ENCODE measurements around the gene BMPR1A.

Gene BMPR1A

DNA sequence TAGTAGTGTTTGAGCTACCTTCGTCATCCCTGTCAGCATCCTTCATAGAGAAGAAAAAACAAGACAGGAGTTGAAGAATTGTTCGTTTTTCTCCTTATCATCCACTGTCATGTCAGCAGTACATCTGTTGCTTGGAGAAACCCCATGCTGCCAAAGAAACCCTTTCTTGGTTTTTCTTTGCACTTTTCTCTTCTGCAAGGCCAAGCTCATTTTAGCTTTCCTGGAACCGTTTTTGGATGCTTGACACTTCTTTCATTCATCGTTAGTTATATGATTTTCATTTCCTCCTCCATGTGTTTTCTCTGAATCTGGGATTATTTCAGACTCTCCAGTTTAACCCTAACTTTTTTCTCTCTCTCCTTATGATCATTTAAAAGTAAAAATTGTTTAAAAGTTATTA lies 142.1 kb downstream of the BMPR1A start:
- TF ChIP-seq SIN3A (IDR thresholded peaks at IDR 0.05; ENCODE audit: borderline replicate concordance, insufficient read depth, low read length) (no peak), TAF1 (IDR thresholded peaks at IDR 0.05; ENCODE audit: borderline replicate concordance, insufficient read depth, low read length) (no peak), POLR2AphosphoS5 (IDR thresholded peaks at IDR 0.05; ENCODE audit: low read depth, low read length) (no peak), FOXP2 (optimal IDR thresholded peaks at IDR 0.05; ENCODE audit: borderline replicate concordance, extremely low read depth, extremely low read length, insufficient read depth) (no peak)
- TF ChIP-seq, protein P1, sequence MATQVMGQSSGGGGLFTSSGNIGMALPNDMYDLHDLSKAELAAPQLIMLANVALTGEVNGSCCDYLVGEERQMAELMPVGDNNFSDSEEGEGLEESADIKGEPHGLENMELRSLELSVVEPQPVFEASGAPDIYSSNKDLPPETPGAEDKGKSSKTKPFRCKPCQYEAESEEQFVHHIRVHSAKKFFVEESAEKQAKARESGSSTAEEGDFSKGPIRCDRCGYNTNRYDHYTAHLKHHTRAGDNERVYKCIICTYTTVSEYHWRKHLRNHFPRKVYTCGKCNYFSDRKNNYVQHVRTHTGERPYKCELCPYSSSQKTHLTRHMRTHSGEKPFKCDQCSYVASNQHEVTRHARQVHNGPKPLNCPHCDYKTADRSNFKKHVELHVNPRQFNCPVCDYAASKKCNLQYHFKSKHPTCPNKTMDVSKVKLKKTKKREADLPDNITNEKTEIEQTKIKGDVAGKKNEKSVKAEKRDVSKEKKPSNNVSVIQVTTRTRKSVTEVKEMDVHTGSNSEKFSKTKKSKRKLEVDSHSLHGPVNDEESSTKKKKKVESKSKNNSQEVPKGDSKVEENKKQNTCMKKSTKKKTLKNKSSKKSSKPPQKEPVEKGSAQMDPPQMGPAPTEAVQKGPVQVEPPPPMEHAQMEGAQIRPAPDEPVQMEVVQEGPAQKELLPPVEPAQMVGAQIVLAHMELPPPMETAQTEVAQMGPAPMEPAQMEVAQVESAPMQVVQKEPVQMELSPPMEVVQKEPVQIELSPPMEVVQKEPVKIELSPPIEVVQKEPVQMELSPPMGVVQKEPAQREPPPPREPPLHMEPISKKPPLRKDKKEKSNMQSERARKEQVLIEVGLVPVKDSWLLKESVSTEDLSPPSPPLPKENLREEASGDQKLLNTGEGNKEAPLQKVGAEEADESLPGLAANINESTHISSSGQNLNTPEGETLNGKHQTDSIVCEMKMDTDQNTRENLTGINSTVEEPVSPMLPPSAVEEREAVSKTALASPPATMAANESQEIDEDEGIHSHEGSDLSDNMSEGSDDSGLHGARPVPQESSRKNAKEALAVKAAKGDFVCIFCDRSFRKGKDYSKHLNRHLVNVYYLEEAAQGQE (IDR thresholded peaks at IDR 0.05; ENCODE audit: insufficient read depth in 1 of 2, low read depth in 2 of 2, low read length in 2 of 2) = no peak

DNA sequence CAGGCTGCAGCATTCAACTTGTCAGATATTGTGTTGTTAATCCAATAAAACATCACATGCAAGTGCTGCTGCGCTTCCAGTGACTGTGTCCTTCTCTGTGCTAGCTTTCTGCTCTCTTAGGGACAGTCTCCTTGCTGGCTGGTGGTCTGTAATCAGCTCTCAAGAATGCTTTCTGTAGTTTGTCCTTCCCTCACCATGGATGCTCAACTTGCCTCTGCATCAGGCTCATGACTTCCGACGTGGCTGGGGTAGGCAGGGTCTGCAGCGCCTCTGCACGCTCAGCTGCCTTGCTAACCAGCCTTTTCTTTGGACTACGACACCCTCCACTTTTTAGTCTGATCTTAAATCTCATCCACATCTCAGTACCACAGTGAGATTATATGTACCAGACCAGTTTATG lies 142.7 kb downstream of the BMPR1A start:
- TF ChIP-seq FOXP2 (optimal IDR thresholded peaks at IDR 0.05; ENCODE audit: borderline replicate concordance, extremely low read depth, extremely low read length, insufficient read depth) = no peak
- no peak for TF ChIP-seq POLR2AphosphoS5 (IDR thresholded peaks at IDR 0.05; ENCODE audit: low read depth, low read length)
- TF ChIP-seq, protein P1 (IDR thresholded peaks at IDR 0.05; ENCODE audit: insufficient read depth in 1 of 2, low read depth in 2 of 2, low read length in 2 of 2) = no peak
- TF ChIP-seq TAF1 (IDR thresholded peaks at IDR 0.05; ENCODE audit: borderline replicate concordance, insufficient read depth, low read length) = no peak
- no peak for TF ChIP-seq SIN3A (IDR thresholded peaks at IDR 0.05; ENCODE audit: borderline replicate concordance, insufficient read depth, low read length)

DNA sequence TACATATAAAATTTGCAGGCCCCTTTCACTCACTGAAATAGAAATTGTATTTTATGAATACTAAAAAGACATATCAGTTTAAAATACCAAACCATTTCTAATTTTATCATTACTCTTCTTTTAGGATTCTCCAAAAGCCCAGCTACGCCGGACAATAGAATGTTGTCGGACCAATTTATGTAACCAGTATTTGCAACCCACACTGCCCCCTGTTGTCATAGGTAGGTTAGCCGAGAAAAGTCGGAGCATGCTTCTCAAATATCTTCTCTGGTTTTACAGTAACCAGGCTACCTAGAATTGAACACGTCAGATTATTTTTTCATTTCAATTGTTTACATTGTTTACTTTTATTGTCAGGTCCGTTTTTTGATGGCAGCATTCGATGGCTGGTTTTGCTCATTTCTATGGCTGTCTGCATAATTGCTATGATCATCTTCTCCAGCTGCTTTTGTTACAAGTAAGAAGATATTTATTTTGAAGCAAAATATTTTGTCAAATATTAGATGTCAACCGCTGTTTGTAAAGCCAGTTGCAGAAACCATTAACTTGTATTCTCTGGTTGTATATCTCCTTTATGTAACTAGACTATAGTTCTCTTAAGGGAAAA lies 143.4 kb downstream of the BMPR1A start:
- TF ChIP-seq TAF1 (IDR thresholded peaks at IDR 0.05; ENCODE audit: borderline replicate concordance, insufficient read depth, low read length) (no peak), SIN3A (IDR thresholded peaks at IDR 0.05; ENCODE audit: borderline replicate concordance, insufficient read depth, low read length) (no peak), FOXP2 (optimal IDR thresholded peaks at IDR 0.05; ENCODE audit: borderline replicate concordance, extremely low read depth, extremely low read length, insufficient read depth) (no peak), POLR2AphosphoS5 (IDR thresholded peaks at IDR 0.05; ENCODE audit: low read depth, low read length) (no peak)
- TF ChIP-seq, protein P1 (IDR thresholded peaks at IDR 0.05; ENCODE audit: insufficient read depth in 1 of 2, low read depth in 2 of 2, low read length in 2 of 2) = no peak

DNA sequence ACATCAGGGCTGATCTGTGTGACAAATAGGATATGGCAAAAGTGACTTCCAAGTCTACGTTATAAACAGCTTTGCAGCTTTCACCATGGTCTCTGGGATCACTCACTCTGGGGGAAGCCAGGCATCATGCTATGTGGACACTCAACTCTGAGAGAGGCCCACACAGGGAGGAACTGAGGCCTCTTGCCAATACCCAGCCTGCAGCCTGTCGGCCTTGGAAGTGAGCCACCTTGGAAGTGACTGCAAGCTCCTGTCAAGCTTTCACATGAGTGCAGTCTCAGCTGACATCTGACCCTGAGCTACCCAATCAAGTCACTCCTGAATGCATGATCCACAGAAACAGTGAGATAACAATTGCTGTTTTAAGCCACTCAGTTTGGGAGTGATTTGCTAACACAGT lies 144.5 kb downstream of the BMPR1A start:
- TF ChIP-seq FOXP2 (optimal IDR thresholded peaks at IDR 0.05; ENCODE audit: borderline replicate concordance, extremely low read depth, extremely low read length, insufficient read depth) (no peak), SIN3A (IDR thresholded peaks at IDR 0.05; ENCODE audit: borderline replicate concordance, insufficient read depth, low read length) (no peak), TAF1 (IDR thresholded peaks at IDR 0.05; ENCODE audit: borderline replicate concordance, insufficient read depth, low read length) (no peak), POLR2AphosphoS5 (IDR thresholded peaks at IDR 0.05; ENCODE audit: low read depth, low read length) (no peak)
- TF ChIP-seq, protein P1 (IDR thresholded peaks at IDR 0.05; ENCODE audit: insufficient read depth in 1 of 2, low read depth in 2 of 2, low read length in 2 of 2) = no peak
